Hematopoietic multipotent progenitor cell treated with erythropoietin and hydrocortisone succinate and interleukin-3 and kit ligand, for 15 days (in vitro differentiated cells): ENCODE results near the gene RRP36.
A peak's percentile ranks its signal among the peaks of the same experiment; 100 is the strongest.
"Not testable (repeated sequence)": the region's sequence is repeated elsewhere in the genome, so short reads cannot be mapped to it uniquely, and the experiment has no call there.

ENCODE experiments used
- DNase-seq: peaks from one replicate; pipeline ENCODE4 v3.0.0-alpha.2; 2015; ENCODE audit warnings: low spot score

Gene RRP36

DNA sequence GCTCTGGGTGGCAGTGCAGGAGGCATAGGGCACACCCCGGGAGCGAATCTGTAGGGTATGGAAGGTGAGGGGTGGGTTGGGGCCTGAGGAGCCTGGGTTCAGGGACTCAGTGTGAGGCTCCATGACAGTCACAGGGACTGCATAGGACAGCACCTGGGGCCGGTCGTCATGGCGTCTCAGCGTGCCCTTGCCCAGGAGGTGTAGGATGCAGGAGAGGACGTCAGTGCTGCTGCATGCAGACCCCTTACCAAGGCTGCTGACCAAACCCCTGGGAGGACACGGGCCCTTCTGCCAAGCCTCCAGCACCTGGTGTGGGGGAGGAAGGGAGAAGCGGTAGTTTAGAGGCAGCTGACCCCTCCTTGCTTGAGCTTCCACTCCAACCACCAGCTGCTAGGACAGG is 16.3 kb downstream of the RRP36 start:
- no peak for DNase-seq

DNA sequence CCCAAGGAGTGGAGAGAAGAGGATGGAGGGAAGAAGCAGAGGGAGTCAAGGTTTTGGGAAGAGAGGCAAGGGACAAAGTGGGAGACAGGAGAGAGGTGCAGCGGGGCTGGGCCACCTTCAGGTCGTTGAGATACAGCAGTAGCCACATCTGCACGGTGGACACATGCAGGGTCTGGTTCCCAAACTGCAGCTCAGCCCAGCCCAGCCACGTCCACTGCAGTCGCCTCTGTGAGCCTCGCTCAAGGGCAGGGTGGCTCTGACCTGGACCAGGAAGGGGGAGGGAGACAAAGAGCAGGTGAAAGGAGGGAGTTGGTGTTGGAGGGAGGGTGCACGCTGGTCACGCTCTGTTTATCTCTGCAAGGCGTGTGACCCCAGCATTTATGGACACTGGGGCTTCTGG is 17.3 kb downstream of the RRP36 start:
- DNase-seq: no peak

DNA sequence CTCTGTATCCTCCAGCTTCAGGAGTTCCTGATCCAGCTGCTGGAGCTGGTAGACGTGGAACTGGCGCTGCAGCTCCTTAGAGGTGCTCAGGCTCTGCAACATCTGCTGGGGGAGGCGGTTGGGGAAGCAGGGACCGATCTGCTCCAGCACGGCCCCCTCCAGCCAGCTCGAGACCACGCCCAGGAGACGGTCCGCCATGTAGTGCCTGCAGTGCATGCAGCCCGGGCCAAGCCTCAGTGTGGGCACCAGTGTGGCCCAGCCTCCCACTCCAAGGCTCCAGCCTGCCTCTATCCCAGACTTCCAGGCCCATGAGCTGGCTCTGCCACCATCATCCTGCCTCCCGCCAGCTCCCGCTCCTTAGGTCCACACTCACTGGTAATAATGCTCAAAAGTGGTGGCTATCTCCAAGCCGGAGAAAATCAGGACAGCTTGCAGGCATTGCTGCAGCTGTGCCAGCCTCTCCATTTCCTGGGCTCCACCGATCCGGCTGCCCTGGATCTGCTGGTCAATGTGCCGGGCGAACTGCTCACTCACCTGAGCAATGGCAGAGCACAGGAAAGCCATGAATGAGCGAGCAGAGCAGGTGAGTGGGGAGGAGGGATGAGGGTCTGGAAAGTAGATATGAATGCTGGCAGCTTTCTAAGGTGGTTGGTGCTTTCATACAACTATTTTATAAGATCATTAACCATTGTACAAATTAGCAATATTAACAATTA is 19.3 kb downstream of the RRP36 start:
- DNase-seq: no peak

DNA sequence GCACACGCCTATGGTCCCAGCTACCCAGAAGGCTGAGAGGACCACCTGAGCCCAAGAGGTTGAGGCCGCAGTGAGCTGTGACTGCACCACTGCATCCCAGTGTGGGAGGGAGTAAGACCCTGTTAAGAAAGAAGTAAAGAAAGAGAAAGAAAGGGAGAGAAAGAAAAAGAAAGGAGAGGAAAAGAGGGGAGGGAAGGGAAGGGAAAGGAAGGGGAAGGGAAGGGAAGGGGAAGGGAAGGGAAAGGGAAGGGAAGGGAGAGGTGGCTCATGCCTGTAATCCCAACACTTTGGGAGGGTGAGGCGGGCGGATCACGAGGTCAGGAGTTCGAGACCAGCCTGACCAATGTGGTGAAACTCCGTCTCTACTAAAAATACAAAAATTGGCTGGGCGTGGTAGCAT is 20.1 kb downstream of the RRP36 start:
- DNase-seq: not testable (repeated sequence)

DNA sequence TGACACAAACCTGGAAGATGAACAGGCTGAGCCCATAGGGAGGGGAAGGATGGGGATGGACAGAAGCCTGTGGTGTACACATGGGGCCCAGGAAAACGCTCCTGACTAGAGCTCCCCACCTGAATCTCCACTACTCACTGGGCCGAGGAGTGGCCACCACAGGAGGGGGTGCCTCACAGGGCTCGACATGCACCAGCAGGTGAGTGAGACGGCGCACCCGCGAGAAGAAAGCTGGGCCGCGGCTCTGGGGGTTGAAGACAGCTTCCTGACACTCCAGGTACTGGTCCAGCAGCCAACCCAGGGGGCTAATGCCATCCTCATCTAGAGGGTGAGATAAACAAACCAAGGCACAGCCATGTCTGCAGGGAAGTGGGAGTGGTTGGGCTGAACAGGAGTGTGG is 21.9 kb downstream of the RRP36 start:
- no peak for DNase-seq

DNA sequence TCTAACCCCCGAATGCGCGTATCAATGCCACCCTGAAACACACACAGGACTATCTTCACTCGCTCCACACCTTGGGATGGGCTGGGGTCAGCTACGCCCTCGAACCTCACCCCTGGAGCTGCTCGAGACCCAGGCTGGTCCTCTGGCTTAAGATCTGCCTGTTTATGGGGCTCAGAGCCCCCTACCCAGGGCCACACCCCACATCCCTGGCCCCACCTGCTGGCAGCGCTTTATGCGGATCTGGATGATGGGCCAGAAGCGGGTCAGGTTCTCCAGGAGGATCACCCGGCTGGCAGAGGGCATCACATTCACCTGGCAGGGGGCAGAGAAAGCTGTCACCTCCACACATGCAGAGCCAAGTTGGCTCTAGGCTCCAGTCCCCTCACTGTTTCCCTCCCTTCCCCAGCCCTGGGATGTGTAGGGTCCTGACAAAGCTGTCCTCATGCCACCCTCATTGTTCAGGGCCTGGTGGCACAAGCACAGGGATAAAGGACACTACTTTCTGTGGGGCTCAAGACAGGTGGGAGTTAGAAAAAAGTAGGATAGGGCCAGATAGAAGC is 24.0 kb downstream of the RRP36 start:
- no peak for DNase-seq

DNA sequence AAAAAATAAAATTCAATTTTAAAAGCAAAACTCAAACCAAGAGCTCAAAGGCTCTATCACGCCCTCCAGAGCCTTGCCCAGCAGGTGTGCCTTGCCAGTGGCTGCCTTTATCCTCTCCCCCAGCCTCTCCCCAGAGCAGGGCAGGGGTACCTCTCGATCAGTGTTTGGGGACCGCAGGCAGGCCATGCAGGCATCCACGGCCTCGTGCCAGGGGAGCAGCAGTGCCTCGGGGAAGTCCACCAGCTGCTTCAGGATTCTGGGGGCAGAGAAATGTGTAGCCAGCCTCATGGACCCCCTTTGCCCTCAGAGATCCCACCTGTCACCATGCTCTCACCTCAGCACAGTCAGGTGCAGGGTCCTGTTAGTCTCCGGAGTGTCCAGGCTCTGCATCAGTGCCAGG is 26.6 kb downstream of the RRP36 start:
- DNase-seq: no peak

DNA sequence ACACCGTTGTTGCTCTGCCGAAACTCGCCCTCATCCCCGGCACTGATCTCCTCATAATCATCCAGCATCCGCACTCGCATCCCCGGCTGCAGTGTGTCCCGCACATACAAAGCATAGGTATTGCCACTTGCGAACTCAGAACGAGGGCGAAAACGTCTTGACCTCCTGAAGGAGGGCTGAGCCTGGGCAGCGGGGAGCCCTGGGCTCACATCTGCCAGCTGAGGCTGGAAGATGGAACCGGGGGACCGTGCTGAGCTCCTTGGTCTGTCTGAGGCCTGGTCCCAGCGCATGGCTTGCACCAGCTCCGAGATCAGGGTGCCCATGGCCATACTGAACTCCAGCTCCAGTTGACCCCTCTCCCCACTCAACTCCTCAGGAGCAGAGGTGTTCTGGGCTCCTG is 29.6 kb downstream of the RRP36 start:
- DNase-seq: no peak

DNA sequence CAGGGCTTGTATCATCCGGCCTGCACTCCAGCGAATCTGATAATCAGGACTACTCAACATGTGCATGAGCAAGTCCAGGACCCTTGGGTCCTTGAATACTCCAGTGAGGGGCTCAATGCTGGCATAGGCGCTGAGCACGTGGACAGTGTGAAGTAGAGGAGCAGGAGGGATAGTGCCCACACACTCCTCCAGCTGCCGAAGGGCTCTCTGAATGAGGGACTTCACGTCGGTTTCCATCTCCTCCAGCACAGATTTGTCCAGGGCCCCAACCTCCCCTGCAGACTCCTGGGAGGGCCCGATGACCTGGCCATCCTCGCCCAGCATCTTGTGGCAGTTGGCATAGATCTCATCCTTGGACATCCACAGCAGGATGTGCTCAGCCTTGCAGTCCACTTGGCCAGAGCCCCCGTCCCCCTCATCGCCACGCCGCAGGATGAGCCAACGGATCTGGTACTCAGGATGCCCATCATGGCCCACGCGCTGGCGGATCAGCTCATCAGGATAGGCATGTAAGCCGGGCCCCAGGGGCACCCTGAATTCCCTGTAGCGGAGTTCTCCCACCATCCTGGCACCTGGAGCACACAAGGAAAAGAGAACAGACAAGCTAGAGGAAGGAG is 30.9 kb downstream of the RRP36 start:
- no peak for DNase-seq

DNA sequence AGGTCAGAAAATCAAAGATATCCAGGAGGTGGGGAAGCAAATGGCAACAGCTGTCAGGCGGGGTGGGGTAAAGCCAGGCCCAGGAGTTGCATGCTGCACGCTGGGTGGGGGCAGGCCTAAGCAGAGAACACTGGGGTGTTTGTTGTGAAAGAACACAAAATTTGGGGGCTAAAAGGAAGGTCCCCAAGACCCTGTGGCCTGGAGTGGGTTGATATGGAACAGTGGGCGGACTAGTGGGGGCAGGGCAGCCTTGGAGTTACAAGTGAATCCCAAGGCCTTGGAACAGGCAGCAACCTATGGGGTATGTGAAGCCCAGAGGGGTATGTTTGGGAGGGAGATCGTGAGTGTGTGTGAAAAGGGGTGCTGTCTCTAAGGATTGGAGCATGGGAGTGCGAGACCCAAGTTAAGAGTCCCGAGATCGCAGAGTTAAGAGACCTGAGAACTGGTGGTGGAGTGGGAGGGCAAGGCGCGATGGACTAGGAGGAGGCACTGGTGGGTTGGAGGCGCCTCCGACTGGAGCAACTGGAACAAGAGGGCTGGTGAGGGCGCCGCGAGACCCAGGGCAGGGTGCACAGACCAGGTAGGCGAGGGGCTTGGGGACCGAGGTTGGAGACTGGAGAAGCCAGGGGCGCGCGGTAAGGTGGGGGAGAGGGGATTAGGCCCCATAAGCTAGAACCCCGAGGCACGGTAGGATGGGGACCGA is 31.6 kb downstream of the RRP36 start:
- DNase-seq: peak; percentile 25

DNA sequence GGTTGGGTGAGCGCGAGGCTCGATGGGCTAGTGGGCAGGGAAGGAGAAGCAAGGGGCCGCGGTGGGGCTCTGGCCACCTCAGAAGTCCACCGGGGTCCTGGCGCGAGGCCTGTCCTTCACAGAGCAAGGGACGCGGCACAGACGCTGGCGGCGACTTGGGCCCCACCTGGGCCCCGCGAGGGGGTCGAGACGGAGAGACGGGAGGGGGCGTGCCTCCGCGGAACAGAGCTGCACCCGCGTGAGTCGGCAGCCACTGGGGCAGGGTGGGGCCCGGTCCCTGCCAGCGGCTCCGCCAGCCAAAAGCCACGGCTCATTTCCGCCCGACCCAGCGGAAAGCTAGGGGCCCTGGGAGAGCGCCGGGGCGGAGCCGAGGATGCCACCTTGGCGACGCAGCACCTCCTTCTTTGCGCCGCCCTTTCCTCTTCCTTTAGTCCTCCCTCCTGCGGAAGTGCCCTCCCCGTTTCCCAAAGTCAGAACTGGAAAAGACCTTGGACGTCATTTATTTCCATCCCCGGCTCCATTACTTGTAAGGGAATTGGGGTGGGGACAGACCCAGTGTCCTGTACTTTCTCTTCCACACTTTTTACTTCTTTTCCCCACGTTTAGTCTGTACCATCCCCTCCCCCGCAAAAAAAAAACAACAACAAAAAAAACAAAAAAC is 32.3 kb downstream of the RRP36 start, which contains the start of gene CUL7:
Gene CUL7 (minus strand): TSS at position 307 of the 661 bp plus-strand sequence. CDS start 1,063 bp downstream, outside the sequence.
- DNase-seq: peak; percentile 95

DNA sequence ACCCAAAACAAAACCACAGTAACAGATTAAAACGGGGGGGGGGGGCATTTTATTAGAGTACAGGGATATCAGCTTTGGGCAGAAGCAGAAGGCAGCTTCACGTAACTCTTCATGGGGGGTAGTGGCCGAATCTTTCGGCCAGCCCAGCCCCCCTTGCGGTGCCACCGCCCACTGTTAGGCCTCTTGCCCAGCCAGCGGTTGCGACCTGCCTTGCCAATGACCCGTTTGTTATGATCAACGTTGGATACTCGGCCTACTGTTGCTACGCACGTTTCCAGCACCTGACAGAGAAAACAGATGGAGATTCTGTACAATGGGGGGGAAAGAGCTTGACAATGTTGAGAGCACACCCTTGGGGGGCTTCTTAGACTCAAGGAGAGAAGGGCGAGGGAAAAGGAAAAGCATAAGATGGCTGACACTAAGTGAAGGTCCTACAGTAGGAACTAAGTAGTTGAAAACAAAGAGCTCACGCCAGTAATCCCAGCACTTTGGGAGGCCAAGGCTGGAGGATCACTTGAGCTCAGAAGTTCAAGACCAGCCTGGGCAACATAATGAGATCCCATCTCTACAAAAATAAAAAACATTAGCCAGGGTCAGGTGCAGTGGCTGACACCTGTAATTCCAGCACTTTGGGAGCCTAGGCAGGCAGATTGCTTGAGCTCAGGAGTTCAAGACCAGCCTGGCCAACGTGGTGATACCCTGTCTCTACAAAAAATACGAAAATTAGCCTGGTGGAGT is 33.0 kb downstream of the RRP36 start:
- DNase-seq: no peak

DNA sequence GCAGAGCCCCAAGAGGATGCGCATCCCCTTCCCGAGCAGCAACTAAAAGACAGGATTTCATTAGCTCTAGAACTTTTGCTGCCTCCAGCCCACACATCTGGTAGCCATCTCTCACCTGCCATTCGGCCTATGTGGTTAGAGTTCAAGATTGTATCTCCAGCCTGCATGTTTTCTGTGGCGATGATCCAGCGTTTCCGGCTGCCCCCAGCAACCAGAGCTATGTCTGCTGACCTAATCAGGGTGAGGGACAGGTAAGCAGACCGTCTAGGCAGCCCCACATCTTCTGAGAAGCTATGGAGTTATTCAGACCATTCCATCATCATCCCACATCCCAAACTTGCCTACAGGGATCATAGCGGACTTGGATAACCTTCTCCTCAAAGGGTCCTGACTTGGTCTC is 34.5 kb downstream of the RRP36 start:
- no peak for DNase-seq

DNA sequence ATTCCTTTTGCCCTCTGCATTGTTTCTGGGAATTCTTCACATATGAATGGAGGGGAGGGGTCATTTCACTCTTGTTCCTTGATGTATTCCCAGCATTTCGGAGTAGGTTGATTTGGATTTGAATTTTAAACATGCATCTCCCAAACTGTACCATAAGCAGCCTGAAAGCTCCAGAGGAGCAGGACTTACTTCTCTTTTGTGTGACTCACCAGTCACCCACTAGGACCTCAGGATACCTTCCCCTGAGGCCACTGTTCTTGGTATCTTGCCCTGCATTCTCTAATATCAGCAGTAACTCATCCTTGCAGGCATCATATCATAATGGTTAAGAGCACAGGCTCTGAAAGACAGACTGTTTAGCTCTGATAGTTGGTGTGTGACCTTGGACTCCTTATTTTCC is 37.1 kb downstream of the RRP36 start:
- peak; percentile 42 for DNase-seq

DNA sequence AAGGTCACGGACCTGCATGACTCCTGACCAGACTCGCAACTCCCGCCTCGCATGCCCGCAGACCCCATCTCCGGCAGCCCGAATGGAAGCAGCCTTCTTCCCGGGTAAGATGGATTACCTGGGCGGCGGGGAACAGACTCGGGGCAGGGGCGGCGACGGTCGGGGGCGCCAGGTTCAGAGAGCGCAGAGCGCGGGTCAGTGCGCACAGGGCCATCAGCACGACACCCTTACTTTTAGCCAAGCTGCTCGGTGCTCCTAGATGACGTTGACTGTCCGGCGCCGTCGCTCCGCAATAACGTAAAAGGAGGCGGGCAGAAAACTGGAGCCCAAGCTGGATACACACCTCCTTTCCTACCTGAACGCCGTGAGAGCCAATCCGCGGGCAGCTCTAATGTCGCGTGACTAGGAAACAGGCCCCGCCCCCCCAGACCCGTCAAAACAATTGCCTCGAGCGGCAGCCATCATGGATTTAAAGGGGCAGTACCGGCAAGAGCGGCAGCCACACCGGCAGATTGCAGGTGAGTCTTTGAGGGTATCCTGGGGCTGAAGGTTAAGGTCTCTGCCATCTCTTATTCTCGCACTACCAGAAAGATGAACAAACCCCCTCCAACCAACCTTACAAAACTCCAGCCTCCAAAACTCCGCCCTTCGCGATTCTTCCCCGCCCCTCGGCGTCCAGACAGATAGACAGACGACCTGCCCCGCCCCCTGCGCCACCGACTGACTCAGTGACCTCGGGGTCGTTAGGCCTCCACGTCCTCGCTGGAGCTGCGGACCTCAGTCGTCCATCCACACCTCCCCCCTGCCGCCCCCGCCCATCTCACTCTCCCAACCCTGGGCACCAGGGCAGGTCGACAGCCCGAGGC is 38.0 kb downstream of the RRP36 start, which contains the start of the genes KLC4 and MRPL2:
Gene KLC4 (plus strand): TSS at position 464 of the 866 bp plus-strand sequence. CDS start 1,705 bp downstream, outside the sequence.
Gene MRPL2 (minus strand): TSS at position 267 of the 866 bp plus-strand sequence. CDS start 53 bp downstream, at position 214.
- peak; percentile 100 for DNase-seq

DNA sequence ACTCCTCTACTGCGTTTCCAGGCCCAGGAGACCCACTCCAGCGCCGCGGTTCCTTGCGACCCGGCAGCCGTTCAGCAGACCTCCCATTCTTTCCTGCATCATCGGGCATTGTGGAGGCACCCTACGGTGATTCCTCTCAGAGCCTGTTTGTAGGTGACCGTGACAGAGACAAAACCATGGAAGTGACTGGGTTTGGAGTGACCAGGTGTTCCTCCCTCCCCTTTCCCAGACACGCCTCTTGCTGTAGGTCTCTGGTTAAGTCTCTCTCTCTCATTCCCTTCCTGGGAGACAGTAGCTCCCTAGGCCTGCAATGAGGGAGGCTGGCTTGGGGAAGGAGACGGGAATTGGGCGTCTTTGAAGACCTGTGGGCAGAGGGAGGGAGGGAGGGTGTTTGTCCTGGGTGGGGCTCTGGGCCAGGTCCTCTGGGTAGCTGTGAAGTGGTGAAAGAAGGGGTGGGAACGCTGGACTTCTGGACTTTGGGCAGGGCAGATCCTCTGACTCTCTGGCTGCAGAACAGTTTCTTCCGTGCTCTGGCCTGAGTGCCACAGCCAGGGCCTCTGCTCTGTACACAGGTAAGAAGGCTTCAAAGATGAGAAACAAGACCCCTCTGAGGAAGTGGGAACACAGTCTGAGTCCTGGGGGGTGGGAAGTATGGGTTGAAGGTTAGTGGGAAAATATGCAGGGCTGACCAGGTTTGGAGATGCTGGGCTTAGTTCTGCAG is 38.8 kb downstream of the RRP36 start:
- DNase-seq: no peak

DNA sequence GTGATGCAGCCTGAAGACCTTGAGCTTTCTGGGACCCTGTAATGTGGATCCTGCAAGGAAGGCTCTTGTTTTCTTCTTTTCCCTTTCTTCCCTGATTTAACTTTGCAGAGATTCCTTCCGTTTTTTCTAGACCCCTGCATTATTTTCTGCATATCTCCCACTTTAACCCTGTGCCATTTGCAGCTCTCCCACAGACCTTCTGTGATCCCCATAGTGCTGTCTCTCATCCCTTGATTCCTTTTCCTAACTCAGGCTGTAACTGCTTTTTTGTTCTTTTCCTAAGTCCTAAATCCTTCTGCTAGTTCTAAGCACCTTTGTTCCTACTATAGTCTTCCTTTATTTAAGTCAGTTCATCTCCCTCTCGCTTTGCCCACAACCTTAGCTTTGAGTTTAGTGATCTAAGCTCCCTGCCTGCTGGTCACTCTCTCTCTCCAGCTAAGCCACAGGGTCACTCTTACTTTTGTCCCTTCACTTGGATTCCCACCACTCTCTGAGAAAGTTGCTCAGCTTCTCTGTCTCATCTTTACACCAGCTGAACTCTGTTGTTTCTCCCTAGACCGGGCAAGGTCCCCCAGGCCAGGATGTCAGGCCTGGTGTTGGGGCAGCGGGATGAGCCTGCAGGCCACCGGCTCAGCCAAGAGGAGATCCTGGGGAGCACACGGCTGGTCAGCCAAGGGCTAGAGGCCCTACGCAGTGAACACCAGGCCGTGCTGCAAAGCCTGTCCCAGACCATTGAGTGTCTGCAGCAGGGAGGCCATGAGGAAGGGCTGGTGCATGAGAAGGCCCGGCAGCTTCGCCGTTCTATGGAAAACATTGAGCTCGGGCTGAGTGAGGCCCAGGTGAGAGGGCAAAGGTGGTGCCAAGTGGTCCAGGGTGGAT is 39.6 kb downstream of the RRP36 start:
- no peak for DNase-seq

DNA sequence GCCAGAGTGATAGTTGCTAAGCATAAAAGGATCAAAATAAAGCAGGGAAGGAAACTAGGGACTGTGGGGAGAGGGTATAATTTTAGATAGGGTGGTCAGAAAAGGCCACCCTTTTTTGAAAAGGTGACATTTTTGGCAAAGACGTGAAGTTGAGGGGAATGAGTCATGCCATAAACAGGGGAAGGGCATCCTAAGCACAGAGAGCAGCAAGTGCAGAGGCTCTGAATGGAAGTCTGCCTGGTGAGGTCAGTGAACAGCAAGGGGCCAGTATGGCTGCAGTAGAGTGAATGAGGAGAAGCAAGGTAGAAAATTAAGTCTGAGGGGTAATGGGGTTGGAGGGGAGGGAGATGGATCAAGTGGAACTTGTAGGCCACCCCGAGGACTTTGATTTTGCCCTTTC is 40.4 kb downstream of the RRP36 start:
- no peak for DNase-seq

DNA sequence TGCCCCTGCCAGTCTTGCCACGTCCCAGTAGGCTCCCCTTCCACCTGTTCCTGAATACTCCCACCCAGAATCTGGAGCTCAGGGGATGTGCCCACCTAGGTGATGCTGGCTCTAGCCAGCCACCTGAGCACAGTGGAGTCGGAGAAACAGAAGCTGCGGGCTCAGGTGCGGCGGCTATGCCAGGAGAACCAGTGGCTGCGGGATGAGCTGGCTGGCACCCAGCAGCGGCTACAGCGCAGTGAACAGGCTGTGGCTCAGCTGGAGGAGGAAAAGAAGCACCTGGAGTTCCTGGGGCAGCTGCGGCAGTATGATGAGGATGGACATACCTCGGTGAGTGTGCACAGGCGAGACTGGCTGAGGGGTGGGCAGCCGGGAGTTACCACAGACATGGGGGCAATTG is 41.4 kb downstream of the RRP36 start:
- DNase-seq: no peak
